ENCODE results near the gene SERPINB7.

GRCh38 chr18:63788447-63789096, 13.4 kb downstream of the SERPINB7 start:
- TF ChIP-seq, protein P1, sequence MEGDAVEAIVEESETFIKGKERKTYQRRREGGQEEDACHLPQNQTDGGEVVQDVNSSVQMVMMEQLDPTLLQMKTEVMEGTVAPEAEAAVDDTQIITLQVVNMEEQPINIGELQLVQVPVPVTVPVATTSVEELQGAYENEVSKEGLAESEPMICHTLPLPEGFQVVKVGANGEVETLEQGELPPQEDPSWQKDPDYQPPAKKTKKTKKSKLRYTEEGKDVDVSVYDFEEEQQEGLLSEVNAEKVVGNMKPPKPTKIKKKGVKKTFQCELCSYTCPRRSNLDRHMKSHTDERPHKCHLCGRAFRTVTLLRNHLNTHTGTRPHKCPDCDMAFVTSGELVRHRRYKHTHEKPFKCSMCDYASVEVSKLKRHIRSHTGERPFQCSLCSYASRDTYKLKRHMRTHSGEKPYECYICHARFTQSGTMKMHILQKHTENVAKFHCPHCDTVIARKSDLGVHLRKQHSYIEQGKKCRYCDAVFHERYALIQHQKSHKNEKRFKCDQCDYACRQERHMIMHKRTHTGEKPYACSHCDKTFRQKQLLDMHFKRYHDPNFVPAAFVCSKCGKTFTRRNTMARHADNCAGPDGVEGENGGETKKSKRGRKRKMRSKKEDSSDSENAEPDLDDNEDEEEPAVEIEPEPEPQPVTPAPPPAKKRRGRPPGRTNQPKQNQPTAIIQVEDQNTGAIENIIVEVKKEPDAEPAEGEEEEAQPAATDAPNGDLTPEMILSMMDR (conservative IDR thresholded peaks at IDR 0.05; ENCODE audit: low read depth, low read length) = no peak
- no peak for TF ChIP-seq POLR2A (IDR thresholded peaks at IDR 0.05; ENCODE audit: low read depth, low read length)
- peak; percentile 11; the same call in 1 of the 2 replicates for TF ChIP-seq MAFK (IDR thresholded peaks at IDR 0.05; ENCODE audit: low read depth, low read length)
- peak; percentile 67 for TF ChIP-seq CEBPB (IDR thresholded peaks at IDR 0.05; ENCODE audit: low read depth, low read length)
- TF ChIP-seq, protein P2, sequence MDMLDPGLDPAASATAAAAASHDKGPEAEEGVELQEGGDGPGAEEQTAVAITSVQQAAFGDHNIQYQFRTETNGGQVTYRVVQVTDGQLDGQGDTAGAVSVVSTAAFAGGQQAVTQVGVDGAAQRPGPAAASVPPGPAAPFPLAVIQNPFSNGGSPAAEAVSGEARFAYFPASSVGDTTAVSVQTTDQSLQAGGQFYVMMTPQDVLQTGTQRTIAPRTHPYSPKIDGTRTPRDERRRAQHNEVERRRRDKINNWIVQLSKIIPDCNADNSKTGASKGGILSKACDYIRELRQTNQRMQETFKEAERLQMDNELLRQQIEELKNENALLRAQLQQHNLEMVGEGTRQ (IDR thresholded peaks at IDR 0.05; ENCODE audit: low read depth, low read length) = no peak
- no peak for TF ChIP-seq MXI1 (IDR thresholded peaks at IDR 0.05; ENCODE audit: borderline replicate concordance, low read depth, low read length)
- no peak for TF ChIP-seq RFX5 (IDR thresholded peaks at IDR 0.05; ENCODE audit: low read depth, low read length)
- no peak for TF ChIP-seq RAD21 (IDR thresholded peaks at IDR 0.05; ENCODE audit: low read length)
